ENCODE measurements around the gene TAC3.

- TF ChIP-seq POLR2A (IDR thresholded peaks at IDR 0.05): no peak
- no peak for TF ChIP-seq CTCF (IDR thresholded peaks at IDR 0.05)
Observed at GRCh38 chr12:57042695-57043094, 26.4 kb upstream of the TAC3 start.
